Cortex of kidney (tissue), 1 donor: ENCODE data around the gene DIAPH1.

Source experiments
- DNase-seq: peaks from one replicate; lab custom pipeline; 2025; lab: John Stamatoyannopoulos, UW

DIAPH1 gene

GRCh38 chr5:141506381-141507155 lies 112.2 kb downstream of the DIAPH1 start:
- DNase-seq = no peak

GRCh38 chr5:141504216-141504615 lies 114.6 kb downstream of the DIAPH1 start:
- DNase-seq = no peak

GRCh38 chr5:141503681-141504080 lies 115.1 kb downstream of the DIAPH1 start:
- DNase-seq = no peak

GRCh38 chr5:141501761-141502160 lies 117.0 kb downstream of the DIAPH1 start:
- no peak for DNase-seq

- no peak for DNase-seq
These were observed 122.8 kb downstream of the DIAPH1 start for GRCh38 chr5:141496038-141496437.

- no peak for DNase-seq
These were observed 123.4 kb downstream of the DIAPH1 start for GRCh38 chr5:141495453-141495811.

- DNase-seq = no peak
These were observed 123.9 kb downstream of the DIAPH1 start for GRCh38 chr5:141494761-141495452.

- no peak for DNase-seq
These were observed 125.0 kb downstream of the DIAPH1 start for GRCh38 chr5:141493500-141494422.

GRCh38 chr5:141492168-141492885 lies 126.5 kb downstream of the DIAPH1 start:
- no peak for DNase-seq

GRCh38 chr5:141491323-141492167 lies 127.3 kb downstream of the DIAPH1 start:
- DNase-seq = no peak

- no peak for DNase-seq
These were observed 128.0 kb downstream of the DIAPH1 start for GRCh38 chr5:141490771-141491170.

- no peak for DNase-seq
These were observed 128.5 kb downstream of the DIAPH1 start for GRCh38 chr5:141490271-141490670.

GRCh38 chr5:141489841-141490240 lies 129.0 kb downstream of the DIAPH1 start:
- DNase-seq = no peak

- DNase-seq = no peak
These were observed 129.9 kb downstream of the DIAPH1 start, which contains the start of gene PCDHGC5 for GRCh38 chr5:141488591-141489561. Gene PCDHGC5 (plus strand): TSS chr5:141489081. CDS start chr5:141489241, 160 bp downstream.

- no peak for DNase-seq
These were observed 131.7 kb downstream of the DIAPH1 start for GRCh38 chr5:141487131-141487530.

GRCh38 chr5:141486091-141486490 lies 132.7 kb downstream of the DIAPH1 start:
- DNase-seq = no peak

- DNase-seq = no peak
These were observed 133.3 kb downstream of the DIAPH1 start for GRCh38 chr5:141485321-141486055.

- no peak for DNase-seq
These were observed 134.0 kb downstream of the DIAPH1 start, which contains the start of gene PCDHGC4 for GRCh38 chr5:141484641-141485311. Gene PCDHGC4 (plus strand): TSS chr5:141485030. CDS start chr5:141485174, 144 bp downstream.
